IPS-18a (cell line): ENCODE measurements around the gene KIF27.
"Not testable (repeated sequence)": the region's sequence is repeated elsewhere in the genome, so short reads cannot be mapped to it uniquely, and the experiment has no call there.

Experiments used
- H3K27ac ChIP-seq: one replicate; pipeline ENCODE4 v1.5.1; 2013; ENCODE audit warnings: low read length
- H3K27me3 ChIP-seq: one replicate; pipeline ENCODE4 v1.6.1; 2013; ENCODE audit warnings: mild to moderate bottlenecking, low read length; ENCODE audit not compliant: control insufficient read depth, insufficient read depth
- H3K36me3 ChIP-seq: one replicate; pipeline ENCODE4 v1.6.1; 2013; ENCODE audit warnings: low read depth, low read length; ENCODE audit not compliant: control insufficient read depth
- H3K4me1 ChIP-seq: one replicate; pipeline ENCODE4 v1.6.1; 2013; ENCODE audit warnings: low read depth, low read length; ENCODE audit not compliant: control insufficient read depth
- H3K4me3 ChIP-seq: one replicate; pipeline ENCODE4 v1.5.1; 2013; ENCODE audit warnings: low read length
- H3K9ac ChIP-seq: one replicate; pipeline ENCODE4 v1.6.1; 2013; ENCODE audit warnings: mild to moderate bottlenecking, low read length, moderate library complexity
- H3K9me3 ChIP-seq: one replicate; pipeline ENCODE4 v1.6.1; 2013; ENCODE audit warnings: low read depth, low read length; ENCODE audit not compliant: control insufficient read depth

Gene KIF27

GRCh38 chr9:83849895-83850294 is 71.3 kb downstream of the KIF27 start:
- H3K36me3 ChIP-seq, H3K4me1 ChIP-seq, H3K27me3 ChIP-seq, H3K4me3 ChIP-seq, H3K9ac ChIP-seq, H3K9me3 ChIP-seq, H3K27ac ChIP-seq: not testable (repeated sequence)

GRCh38 chr9:83837070-83837643 is 84.1 kb downstream of the KIF27 start:
- not testable (repeated sequence) for H3K27ac ChIP-seq, H3K9me3 ChIP-seq, H3K9ac ChIP-seq, H3K4me3 ChIP-seq, H3K36me3 ChIP-seq, H3K27me3 ChIP-seq, H3K4me1 ChIP-seq

- not testable (repeated sequence) for H3K27me3 ChIP-seq, H3K36me3 ChIP-seq, H3K4me3 ChIP-seq, H3K9me3 ChIP-seq, H3K9ac ChIP-seq, H3K4me1 ChIP-seq, H3K27ac ChIP-seq
Measured at GRCh38 chr9:83830426-83831071, 90.7 kb downstream of the KIF27 start.

GRCh38 chr9:83824986-83825623 is 96.1 kb downstream of the KIF27 start:
- not testable (repeated sequence) for H3K4me1 ChIP-seq, H3K36me3 ChIP-seq, H3K9me3 ChIP-seq, H3K9ac ChIP-seq, H3K27me3 ChIP-seq, H3K4me3 ChIP-seq, H3K27ac ChIP-seq

- not testable (repeated sequence) for H3K36me3 ChIP-seq, H3K9me3 ChIP-seq, H3K27ac ChIP-seq, H3K4me1 ChIP-seq
- peak within 1 kb of the TSS; percentile 17 for H3K9ac ChIP-seq
- H3K4me3 ChIP-seq, result peak within 1 kb of the TSS; percentile 67
- peaks cover 27% of the 10 kb centered on the region for H3K27me3 ChIP-seq
Measured at GRCh38 chr9:83817356-83818278, 103.6 kb downstream of the KIF27 start, which contains the start of gene GKAP1. Gene GKAP1 (minus strand): TSS chr9:83817769. CDS start chr9:83806517, 11,252 bp downstream.

GRCh38 chr9:83817011-83817355 is 104.2 kb downstream of the KIF27 start:
- H3K36me3 ChIP-seq, H3K9me3 ChIP-seq, H3K27ac ChIP-seq, H3K4me1 ChIP-seq: not testable (repeated sequence)
- peaks cover 27% of the 10 kb centered on the region for H3K27me3 ChIP-seq
- H3K4me3 ChIP-seq, result peak overlapping the region; percentile 67
- peak overlapping the region; percentile 17 for H3K9ac ChIP-seq

GRCh38 chr9:83815120-83815519 is 106.1 kb downstream of the KIF27 start:
- not testable (repeated sequence) for H3K4me1 ChIP-seq, H3K9ac ChIP-seq, H3K27ac ChIP-seq, H3K36me3 ChIP-seq, H3K4me3 ChIP-seq, H3K9me3 ChIP-seq
- H3K27me3 ChIP-seq, result peaks cover 27% of the 10 kb centered on the region

GRCh38 chr9:83809213-83809612 is 112.0 kb downstream of the KIF27 start:
- not testable (repeated sequence) for H3K27me3 ChIP-seq, H3K4me1 ChIP-seq, H3K9ac ChIP-seq, H3K9me3 ChIP-seq, H3K27ac ChIP-seq, H3K36me3 ChIP-seq, H3K4me3 ChIP-seq

- H3K36me3 ChIP-seq, H3K27ac ChIP-seq, H3K9ac ChIP-seq, H3K9me3 ChIP-seq, H3K4me3 ChIP-seq, H3K4me1 ChIP-seq, H3K27me3 ChIP-seq: not testable (repeated sequence)
Measured at GRCh38 chr9:83804454-83804853, 116.8 kb downstream of the KIF27 start.

GRCh38 chr9:83803941-83804340 is 117.3 kb downstream of the KIF27 start:
- not testable (repeated sequence) for H3K4me3 ChIP-seq, H3K27ac ChIP-seq, H3K4me1 ChIP-seq, H3K9me3 ChIP-seq, H3K36me3 ChIP-seq, H3K9ac ChIP-seq, H3K27me3 ChIP-seq

GRCh38 chr9:83800236-83801033 is 120.8 kb downstream of the KIF27 start:
- peaks cover 9% of the 10 kb centered on the region for H3K36me3 ChIP-seq
- no peaks in the 10 kb centered on the region for H3K27me3 ChIP-seq
- H3K27ac ChIP-seq, result no peak overlapping the region
- H3K4me3 ChIP-seq, result no peak overlapping the region
- H3K4me1 ChIP-seq, result no peaks in the 10 kb centered on the region
- H3K9ac ChIP-seq, result no peak overlapping the region
- no peaks in the 10 kb centered on the region for H3K9me3 ChIP-seq
